ENCODE results near the gene RERE. TPM values are rescaled to one million over a fixed set of nuclear protein-coding genes. Genes with fewer than 3 reads are reported as not detected.

RERE gene
- 45.5 and 93.6 TPM in 2 replicates for total RNA-seq

DNA sequence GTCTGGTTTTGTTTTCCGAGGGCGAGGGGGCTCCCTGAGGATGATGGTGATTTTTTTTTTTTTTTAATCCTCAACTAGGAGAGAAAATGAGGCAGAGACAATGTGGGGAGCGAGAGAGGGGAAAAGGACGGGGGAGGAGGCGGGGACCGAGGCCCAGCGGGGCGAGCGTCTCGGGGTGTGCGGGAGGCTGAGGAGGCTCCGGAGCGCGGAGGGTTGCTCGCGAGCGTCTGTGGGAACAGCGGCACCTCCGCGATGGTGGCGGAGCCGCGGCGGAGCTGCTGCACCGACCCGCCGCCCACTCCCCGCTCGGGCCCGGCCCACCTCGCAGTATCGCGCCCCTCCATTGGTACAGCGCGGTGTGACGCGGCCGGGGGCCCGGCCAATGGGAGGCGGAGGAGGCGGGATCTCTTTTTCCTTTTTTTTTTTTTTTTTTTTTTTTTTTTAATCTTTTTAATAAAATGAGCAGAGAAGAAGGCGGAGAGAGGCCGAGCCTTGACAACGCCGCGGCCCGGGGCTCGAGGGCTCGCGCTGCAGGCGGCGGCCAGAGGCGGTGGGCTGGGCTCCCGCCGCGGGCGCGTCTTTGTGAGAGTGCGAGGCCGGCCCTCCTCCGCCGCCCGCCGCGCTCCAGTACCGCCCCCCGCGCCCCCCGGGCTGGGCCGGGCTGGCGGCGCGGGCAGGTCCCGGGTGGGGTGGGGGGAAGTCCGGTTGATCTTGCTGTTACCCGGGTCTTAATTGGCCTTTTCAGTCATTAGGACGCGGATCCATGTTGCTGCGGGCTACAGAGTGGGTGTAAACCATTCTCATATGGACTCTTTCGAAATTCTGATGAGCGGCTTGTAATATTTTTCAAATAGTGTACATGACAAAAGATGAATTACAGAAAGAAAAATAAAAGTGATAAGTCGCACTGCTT is at the start of gene RERE:
Gene RERE (minus strand): TSS at position 229 of the 913 bp plus-strand sequence.

GRCh38 chr1:8317647-8318381 is 499.6 kb downstream of the RERE start, which contains the start of gene SLC45A1:
TSS of gene SLC45A1 (plus strand) at chr1:8318114. CDS start at chr1:8324330, 6,216 bp downstream.

Other genes starting within 250 kb of the RERE start
- 1,298 and 1,410 TPM in 2 replicates for gene ENO1, start 61.0 kb upstream of the RERE start, total RNA-seq
- gene CA6, start 128.2 kb upstream of the RERE start, total RNA-seq: not detected in 2 replicates
- 0.06 TPM in 1 of 2 replicates, not detected in the other for gene SLC2A7, start 208.8 kb upstream of the RERE start, total RNA-seq